Regular cardiac myocyte (primary cell): ENCODE measurements around the gene BAZ2B. TPM values are rescaled to one million over a fixed set of nuclear protein-coding genes. Genes with fewer than 3 reads are reported as not detected.

Experiments used
- total RNA-seq: library from RNA; depleted of rRNA; stranded (reverse); fragments of >200 nt; gene quantifications from 2 replicates; pipeline ENCODE4 v1.2.3, GENCODE V29; 2014

BAZ2B gene
- 28.2 and 40.3 TPM in 2 replicates for total RNA-seq

GRCh38 chr2:159616286-159616701 lies at the start of gene BAZ2B:
BAZ2B (minus strand) TSS chr2:159616548; CDS start chr2:159478719, 137,829 bp downstream.

GRCh38 chr2:159285929-159286708 lies 330.2 kb downstream of the BAZ2B start, which contains the start of gene WDSUB1:
WDSUB1 (minus strand) TSS chr2:159286703; CDS start chr2:159283069, 3,634 bp downstream.

Other genes starting within 250 kb of the BAZ2B start
- 110 and 131 TPM in 2 replicates for gene MARCHF7, start 96.0 kb upstream of the BAZ2B start, total RNA-seq
- gene CD302, start 181.7 kb upstream of the BAZ2B start, total RNA-seq = 1.9 and 5.4 TPM in 2 replicates